Measurements from ENCODE around the gene KDM5A.

KDM5A gene

GRCh38 chr12:278046-278445, 111.1 kb downstream of the KDM5A start:
- Histone ChIP-seq H3K79me2 (ENCODE audit: control insufficient read depth, insufficient read depth, low read length, poor library complexity) (no peaks in the 10 kb centered on the region), H4K91ac (ENCODE audit: low read depth, low read length) (no peak overlapping the region), H3K4me3 (ENCODE audit: low read depth, low read length) (no peak overlapping the region), H3K23ac (ENCODE audit: low read length) (no peak overlapping the region), H3K9ac (ENCODE audit: low read length) (no peak overlapping the region), H2BK12ac (ENCODE audit: low read length) (no peak overlapping the region), H3K4me1 (ENCODE audit: control insufficient read depth in 1 of 2, insufficient read depth in 2 of 2, low read length in 2 of 2) (no peaks in the 10 kb centered on the region), H3K79me1 (ENCODE audit: low read length) (no peaks in the 10 kb centered on the region), H3K36me3 (ENCODE audit: control insufficient read depth in 1 of 2, insufficient read depth in 2 of 2, low read length in 2 of 2) (peaks cover 0 to 2% of the 10 kb centered on the region in 2 experiments), H3K27me3 (ENCODE audit: insufficient read depth, low read length) (no peaks in the 10 kb centered on the region), H2AFZ (ENCODE audit: insufficient read depth, low read length, poor library complexity) (no peak overlapping the region), H2AK5ac (ENCODE audit: low read length) (no peak overlapping the region), H3K14ac (ENCODE audit: low read length) (no peak overlapping the region), H3K4ac (ENCODE audit: low read depth, low read length) (no peak overlapping the region), H4K12ac (ENCODE audit: low read depth, low read length) (no peak overlapping the region), H3K9me3 (ENCODE audit: insufficient read depth, low read depth, low read length) (no peaks in the 10 kb centered on the region), H3K4me2 (ENCODE audit: low read length) (no peak overlapping the region), H2BK5ac (ENCODE audit: low read depth, low read length, poor library complexity) (no peak overlapping the region), H4K8ac (ENCODE audit: low read depth, low read length) (no peak overlapping the region), H3K18ac (ENCODE audit: low read length) (no peak overlapping the region), H3K27ac (ENCODE audit: low read depth, low read length) (no peak overlapping the region), H2BK120ac (ENCODE audit: insufficient read depth, low read length, poor library complexity) (no peak overlapping the region)
- WGBS (ENCODE audit: extremely low coverage, insufficient coverage, insufficient read length), result no CpG with 5 or more reads among the region's 5 CpGs
- DNase-seq, result no peak

- Histone ChIP-seq H2BK5ac (ENCODE audit: low read depth, low read length, poor library complexity) (no peak overlapping the region), H3K4ac (ENCODE audit: low read depth, low read length) (no peak overlapping the region), H3K4me2 (ENCODE audit: low read length) (no peak overlapping the region), H3K18ac (ENCODE audit: low read length) (no peak overlapping the region), H2BK120ac (ENCODE audit: insufficient read depth, low read length, poor library complexity) (no peak overlapping the region), H3K23ac (ENCODE audit: low read length) (no peak overlapping the region), H2BK12ac (ENCODE audit: low read length) (no peak overlapping the region), H3K9me3 (ENCODE audit: insufficient read depth, low read depth, low read length) (no peaks in the 10 kb centered on the region), H3K4me3 (ENCODE audit: low read depth, low read length) (no peak overlapping the region), H4K91ac (ENCODE audit: low read depth, low read length) (no peak overlapping the region), H3K4me1 (ENCODE audit: control insufficient read depth in 1 of 2, insufficient read depth in 2 of 2, low read length in 2 of 2) (no peaks in the 10 kb centered on the region), H4K12ac (ENCODE audit: low read depth, low read length) (no peak overlapping the region), H3K36me3 (ENCODE audit: control insufficient read depth in 1 of 2, insufficient read depth in 2 of 2, low read length in 2 of 2) (peaks cover 0 to 2% of the 10 kb centered on the region in 2 experiments), H3K79me1 (ENCODE audit: low read length) (no peaks in the 10 kb centered on the region), H3K79me2 (ENCODE audit: control insufficient read depth, insufficient read depth, low read length, poor library complexity) (no peaks in the 10 kb centered on the region), H3K9ac (ENCODE audit: low read length) (no peak overlapping the region), H3K27ac (ENCODE audit: low read depth, low read length) (no peak overlapping the region), H3K14ac (ENCODE audit: low read length) (no peak overlapping the region), H3K27me3 (ENCODE audit: insufficient read depth, low read length) (no peaks in the 10 kb centered on the region), H2AFZ (ENCODE audit: insufficient read depth, low read length, poor library complexity) (no peak overlapping the region), H4K8ac (ENCODE audit: low read depth, low read length) (no peak overlapping the region), H2AK5ac (ENCODE audit: low read length) (no peak overlapping the region)
- DNase-seq, result no peak
- no CpG with 5 or more reads among the region's 6 CpGs for WGBS (ENCODE audit: extremely low coverage, insufficient coverage, insufficient read length)
Observed at GRCh38 chr12:275812-276211, 113.3 kb downstream of the KDM5A start.

GRCh38 chr12:273382-273781, 115.7 kb downstream of the KDM5A start:
- Histone ChIP-seq H3K9ac (ENCODE audit: low read length) (no peak overlapping the region), H2AK5ac (ENCODE audit: low read length) (no peak overlapping the region), H3K36me3 (ENCODE audit: control insufficient read depth in 1 of 2, insufficient read depth in 2 of 2, low read length in 2 of 2) (no peaks in the 10 kb centered on the region), H3K79me1 (ENCODE audit: low read length) (no peaks in the 10 kb centered on the region), H3K4me3 (ENCODE audit: low read depth, low read length) (no peak overlapping the region), H3K79me2 (ENCODE audit: control insufficient read depth, insufficient read depth, low read length, poor library complexity) (no peaks in the 10 kb centered on the region), H3K14ac (ENCODE audit: low read length) (no peak overlapping the region), H3K27me3 (ENCODE audit: insufficient read depth, low read length) (peaks cover 2% of the 10 kb centered on the region), H4K91ac (ENCODE audit: low read depth, low read length) (no peak overlapping the region), H3K4ac (ENCODE audit: low read depth, low read length) (no peak overlapping the region), H3K18ac (ENCODE audit: low read length) (no peak overlapping the region), H2BK120ac (ENCODE audit: insufficient read depth, low read length, poor library complexity) (no peak overlapping the region), H4K12ac (ENCODE audit: low read depth, low read length) (no peak overlapping the region), H2BK12ac (ENCODE audit: low read length) (no peak overlapping the region), H4K8ac (ENCODE audit: low read depth, low read length) (no peak overlapping the region), H3K27ac (ENCODE audit: low read depth, low read length) (no peak overlapping the region), H3K23ac (ENCODE audit: low read length) (no peak overlapping the region), H2AFZ (ENCODE audit: insufficient read depth, low read length, poor library complexity) (no peak overlapping the region), H3K4me2 (ENCODE audit: low read length) (no peak overlapping the region), H2BK5ac (ENCODE audit: low read depth, low read length, poor library complexity) (no peak overlapping the region), H3K4me1 (ENCODE audit: control insufficient read depth in 1 of 2, insufficient read depth in 2 of 2, low read length in 2 of 2) (no peaks in the 10 kb centered on the region), H3K9me3 (ENCODE audit: insufficient read depth, low read depth, low read length) (no peaks in the 10 kb centered on the region)
- no CpG with 5 or more reads among the region's 3 CpGs for WGBS (ENCODE audit: extremely low coverage, insufficient coverage, insufficient read length)
- DNase-seq, result no peak

GRCh38 chr12:272942-273341, 116.2 kb downstream of the KDM5A start:
- Histone ChIP-seq H3K4me1 (ENCODE audit: control insufficient read depth in 1 of 2, insufficient read depth in 2 of 2, low read length in 2 of 2) (no peaks in the 10 kb centered on the region), H3K4me3 (ENCODE audit: low read depth, low read length) (no peak overlapping the region), H2BK5ac (ENCODE audit: low read depth, low read length, poor library complexity) (no peak overlapping the region), H2AFZ (ENCODE audit: insufficient read depth, low read length, poor library complexity) (no peak overlapping the region), H3K4me2 (ENCODE audit: low read length) (no peak overlapping the region), H3K27me3 (ENCODE audit: insufficient read depth, low read length) (peaks cover 2% of the 10 kb centered on the region), H3K36me3 (ENCODE audit: control insufficient read depth in 1 of 2, insufficient read depth in 2 of 2, low read length in 2 of 2) (no peaks in the 10 kb centered on the region), H2AK5ac (ENCODE audit: low read length) (no peak overlapping the region), H3K14ac (ENCODE audit: low read length) (no peak overlapping the region), H3K79me2 (ENCODE audit: control insufficient read depth, insufficient read depth, low read length, poor library complexity) (no peaks in the 10 kb centered on the region), H4K8ac (ENCODE audit: low read depth, low read length) (no peak overlapping the region), H3K4ac (ENCODE audit: low read depth, low read length) (no peak overlapping the region), H3K9ac (ENCODE audit: low read length) (peak overlapping the region; percentile 53), H3K23ac (ENCODE audit: low read length) (no peak overlapping the region), H3K79me1 (ENCODE audit: low read length) (no peaks in the 10 kb centered on the region), H4K91ac (ENCODE audit: low read depth, low read length) (no peak overlapping the region), H2BK12ac (ENCODE audit: low read length) (no peak overlapping the region), H2BK120ac (ENCODE audit: insufficient read depth, low read length, poor library complexity) (no peak overlapping the region), H4K12ac (ENCODE audit: low read depth, low read length) (no peak overlapping the region), H3K18ac (ENCODE audit: low read length) (no peak overlapping the region), H3K27ac (ENCODE audit: low read depth, low read length) (no peak overlapping the region), H3K9me3 (ENCODE audit: insufficient read depth, low read depth, low read length) (no peaks in the 10 kb centered on the region)
- no peak for DNase-seq
- no CpG with 5 or more reads among the region's 6 CpGs for WGBS (ENCODE audit: extremely low coverage, insufficient coverage, insufficient read length)
